Astrocyte of the hippocampus (primary cell): ENCODE measurements around the gene PPIF.
A peak's percentile ranks its signal among the peaks of the same experiment; 100 is the strongest.

Experiments used
- DNase-seq: peaks from one replicate; pipeline ENCODE4 v3.0.0; 2011; ENCODE audit warnings: low read depth, low spot score

PPIF gene

DNA sequence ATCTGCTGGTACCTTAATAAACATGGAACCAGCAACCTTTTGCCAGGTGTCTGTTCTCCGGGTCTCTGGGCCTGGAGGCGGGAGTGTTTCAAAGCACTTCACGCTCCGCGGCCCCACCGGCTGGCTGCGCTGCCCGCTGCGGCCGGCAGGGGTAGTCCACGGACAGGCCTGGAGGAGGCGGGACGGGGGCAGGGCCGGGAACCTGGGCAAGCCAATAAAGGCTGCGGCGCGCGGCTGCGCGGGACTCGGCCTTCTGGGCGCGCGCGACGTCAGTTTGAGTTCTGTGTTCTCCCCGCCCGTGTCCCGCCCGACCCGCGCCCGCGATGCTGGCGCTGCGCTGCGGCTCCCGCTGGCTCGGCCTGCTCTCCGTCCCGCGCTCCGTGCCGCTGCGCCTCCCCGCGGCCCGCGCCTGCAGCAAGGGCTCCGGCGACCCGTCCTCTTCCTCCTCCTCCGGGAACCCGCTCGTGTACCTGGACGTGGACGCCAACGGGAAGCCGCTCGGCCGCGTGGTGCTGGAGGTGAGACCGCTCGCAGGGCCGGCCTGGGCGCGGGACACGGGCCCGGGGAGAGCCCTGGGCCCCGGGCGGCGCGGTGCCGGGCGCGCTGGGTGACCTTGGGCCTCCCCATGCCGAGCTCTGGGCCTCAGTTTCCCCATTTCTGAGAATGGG, at the start of gene PPIF:
TSS of gene PPIF (plus strand) at position 244 of the 668 bp plus-strand sequence. CDS start at position 324, 80 bp downstream.
- DNase-seq = peak; percentile 98

DNA sequence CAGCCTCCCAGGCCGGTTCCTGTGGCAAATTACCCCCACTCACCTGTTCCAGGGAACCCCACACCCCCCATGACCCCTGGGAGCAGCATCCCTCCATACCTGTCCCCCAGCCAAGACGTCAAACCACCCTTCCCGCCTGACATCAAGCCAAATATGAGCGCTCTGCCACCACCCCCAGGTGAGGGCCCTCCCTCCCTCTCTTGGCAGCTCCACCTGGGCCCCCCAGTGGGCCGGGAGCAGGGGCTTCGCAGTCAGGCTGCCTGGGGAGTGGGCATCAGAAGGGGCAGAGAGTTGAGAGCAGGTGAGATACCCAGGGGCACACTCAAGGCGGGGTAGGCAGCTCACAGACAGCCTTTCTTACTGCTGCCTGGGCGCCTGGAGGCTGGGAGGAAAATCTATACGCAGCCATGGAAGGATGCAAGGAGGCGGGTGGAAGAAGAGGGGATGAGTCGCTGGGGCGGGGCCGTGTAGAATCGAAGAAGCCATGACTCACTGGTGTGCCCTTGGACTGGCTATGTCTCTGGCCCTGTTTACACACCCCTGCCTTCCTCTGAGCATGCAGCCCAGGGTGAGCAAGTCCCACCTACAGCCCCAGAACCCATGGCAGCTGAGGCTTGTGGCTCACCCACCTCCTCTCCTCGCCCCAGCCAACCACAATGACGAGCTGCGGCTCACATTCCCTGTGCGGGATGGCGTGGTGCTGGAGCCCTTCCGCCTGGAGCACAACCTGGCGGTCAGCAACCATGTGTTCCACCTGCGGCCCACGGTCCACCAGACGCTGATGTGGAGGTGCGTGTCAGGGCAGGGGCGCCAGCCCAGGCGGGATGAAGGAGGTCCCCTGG, 48.6 kb upstream of the PPIF start:
- DNase-seq = peak; percentile 94

DNA sequence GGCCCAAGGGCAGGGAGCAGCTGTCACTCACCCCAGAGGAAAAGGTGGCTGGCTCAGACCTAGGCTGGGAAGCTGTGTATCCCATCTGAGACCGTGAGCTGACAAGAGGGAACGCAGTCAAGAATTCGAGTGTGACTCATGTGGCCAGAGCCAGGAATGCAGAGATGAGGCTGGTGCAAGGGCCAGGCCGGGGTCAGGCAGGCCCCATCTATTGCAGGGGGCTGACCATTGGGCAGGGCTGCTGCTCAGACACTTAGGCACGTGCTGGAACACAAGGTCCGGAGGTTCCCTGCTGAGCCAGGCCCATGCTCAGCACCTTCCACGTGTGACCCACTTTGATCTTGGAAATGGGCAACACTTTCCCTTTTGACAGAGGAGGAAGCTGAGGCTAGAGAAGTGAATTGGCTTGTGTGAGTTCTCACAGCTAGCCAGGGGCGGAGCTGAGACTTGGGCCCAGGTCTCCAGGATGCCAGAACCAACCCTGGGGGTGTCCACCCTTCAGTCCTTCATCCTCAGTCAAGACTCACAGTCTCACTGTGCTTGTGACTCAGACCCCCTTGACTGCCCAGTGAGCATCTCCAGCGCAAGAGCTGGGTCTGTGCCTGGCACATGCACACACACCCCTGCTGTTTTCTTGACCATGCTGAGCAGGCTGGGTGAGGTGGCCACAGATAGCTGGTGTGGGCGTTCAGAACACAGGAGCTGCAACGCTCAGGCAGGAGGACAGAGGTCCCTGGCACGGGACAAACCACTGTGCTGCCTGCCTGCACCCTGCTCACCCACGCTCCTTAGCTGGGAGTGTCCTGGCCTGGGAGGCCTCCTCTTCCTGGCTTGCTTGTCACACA, 47.6 kb upstream of the PPIF start:
- DNase-seq = peak; percentile 89

DNA sequence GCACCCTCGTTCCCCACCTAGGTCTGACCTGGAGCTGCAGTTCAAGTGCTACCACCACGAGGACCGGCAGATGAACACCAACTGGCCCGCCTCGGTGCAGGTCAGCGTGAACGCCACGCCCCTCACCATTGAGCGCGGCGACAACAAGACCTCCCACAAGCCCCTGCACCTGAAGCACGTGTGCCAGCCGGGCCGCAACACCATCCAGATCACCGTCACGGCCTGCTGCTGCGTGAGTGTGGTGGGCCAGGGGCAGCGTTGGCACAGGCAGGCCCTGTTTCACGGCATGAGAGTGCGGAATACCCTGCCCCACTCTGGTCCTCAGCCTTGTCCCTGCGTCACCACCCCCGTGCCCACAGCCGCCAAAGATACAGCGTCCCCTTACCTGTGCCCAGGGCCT, 46.6 kb upstream of the PPIF start:
- no peak for DNase-seq

DNA sequence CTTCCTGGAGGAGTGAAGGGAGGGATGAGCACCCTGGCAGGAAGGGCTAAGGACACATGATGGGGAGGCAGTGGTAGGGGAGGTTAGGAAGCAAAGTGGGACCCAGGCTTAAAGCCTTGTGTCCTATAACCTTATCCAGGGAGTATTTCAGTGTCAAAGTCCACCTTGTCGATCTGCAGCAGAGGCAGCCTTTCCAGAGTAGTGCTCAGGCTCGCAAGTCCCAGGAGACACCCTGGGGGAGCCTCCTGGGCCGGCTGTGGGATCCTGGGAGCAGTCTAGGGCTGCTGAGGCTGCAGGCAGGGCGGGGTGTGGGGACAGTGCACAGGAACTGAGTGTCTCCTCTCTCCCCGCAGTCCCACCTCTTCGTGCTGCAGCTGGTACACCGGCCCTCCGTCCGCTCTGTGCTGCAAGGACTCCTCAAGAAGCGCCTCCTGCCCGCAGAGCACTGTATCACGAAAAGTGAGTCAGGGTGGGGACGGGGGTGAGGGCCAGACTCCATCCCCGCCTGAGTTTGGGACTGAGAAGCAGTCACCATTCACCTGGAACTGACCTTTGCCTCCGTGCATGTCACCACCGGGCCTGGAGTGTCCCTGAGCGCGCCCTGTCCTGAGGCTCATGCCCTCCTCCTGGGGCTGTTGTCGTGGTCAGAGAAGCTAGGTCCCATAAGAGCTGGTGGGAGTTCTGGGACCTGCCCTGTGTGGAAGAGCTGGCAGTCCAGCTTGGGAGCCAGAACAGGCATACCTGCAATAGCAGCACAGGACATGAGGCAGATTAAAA, 45.3 kb upstream of the PPIF start:
- DNase-seq = no peak

DNA sequence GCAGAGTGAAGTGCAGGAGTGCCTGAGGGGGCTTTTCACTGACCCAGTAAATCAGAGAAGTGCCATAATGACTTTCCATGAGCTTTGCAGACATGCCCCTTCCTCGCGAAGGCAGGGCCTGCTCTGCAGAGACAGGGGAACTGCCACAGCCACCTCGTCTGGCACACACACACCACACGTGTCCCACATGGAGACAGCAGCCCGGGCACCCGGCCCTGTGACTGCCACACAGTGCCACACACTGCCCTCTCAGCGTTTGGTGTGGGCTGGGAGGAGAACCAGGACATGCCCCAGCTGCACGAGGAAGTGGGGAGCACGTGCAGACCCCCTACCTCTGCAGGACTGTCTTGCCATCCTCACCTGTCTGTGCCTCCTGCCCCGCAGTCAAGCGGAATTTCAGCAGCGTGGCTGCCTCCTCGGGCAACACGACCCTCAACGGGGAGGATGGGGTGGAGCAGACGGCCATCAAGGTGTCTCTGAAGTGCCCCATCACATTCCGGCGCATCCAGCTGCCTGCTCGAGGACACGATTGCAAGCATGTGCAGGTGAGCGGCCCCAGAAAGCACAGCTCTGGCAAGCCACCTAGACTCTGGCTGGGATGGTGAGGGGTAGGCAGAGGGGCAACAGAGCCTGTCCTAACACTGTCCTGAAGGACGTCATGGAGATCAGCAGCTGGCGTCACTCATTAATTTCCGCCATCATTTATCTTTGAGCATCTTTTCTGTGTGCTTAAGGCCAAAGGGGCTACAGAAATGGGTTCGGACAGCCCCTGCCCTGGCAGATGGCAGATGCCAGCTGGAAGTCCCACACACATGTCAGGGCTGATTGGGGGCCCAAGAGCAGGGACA, 43.4 kb upstream of the PPIF start:
- no peak for DNase-seq

DNA sequence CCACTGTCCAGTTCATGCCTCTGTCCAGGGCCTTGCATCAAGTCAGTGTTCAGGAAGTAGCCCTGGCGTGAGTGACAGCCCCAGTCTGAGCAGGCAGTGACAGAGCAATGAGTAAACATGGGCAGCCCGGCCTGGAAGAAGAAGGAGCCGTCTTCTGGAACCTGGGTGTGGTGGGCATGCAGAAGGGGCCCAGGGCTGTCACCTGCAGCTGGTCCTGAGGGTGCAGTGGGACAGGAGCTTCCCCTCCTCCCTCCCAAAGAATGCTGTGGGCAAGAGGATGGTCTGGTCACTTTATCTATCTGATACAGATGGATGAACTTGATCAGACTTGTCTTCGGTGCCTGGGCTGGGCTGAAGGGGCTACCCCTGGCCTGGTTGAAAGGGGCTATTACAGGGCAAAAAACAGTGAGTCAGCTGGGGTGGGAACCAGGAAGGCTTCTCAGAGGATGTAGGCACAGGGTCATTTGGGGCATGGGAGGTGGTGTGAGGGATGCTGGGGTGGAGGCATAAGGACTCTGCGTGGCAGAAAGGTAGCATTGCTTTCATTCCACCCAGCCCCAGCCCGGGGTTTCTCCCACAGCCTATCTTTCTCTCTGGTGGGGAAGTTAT, 42.7 kb upstream of the PPIF start:
- no peak for DNase-seq

DNA sequence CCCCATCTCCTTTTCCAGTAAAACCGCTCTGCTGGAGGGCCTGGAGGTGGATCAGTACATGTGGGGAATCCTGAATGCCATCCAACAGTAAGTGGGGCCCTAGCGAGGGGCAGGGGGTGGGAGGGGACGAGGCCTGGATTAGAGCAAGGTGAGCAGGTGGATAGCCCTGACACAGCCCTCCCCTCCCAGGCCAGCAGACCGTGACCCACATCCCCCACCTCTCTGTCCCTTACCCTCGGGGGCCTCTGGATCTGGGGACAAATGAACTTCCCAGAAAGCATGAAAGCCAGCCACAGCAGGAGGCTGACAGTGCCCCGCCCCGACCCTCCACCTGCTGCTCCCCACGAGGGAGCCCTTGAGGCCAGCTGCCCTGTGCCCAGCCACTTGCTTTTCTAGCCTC, 41.8 kb upstream of the PPIF start:
- DNase-seq = no peak

DNA sequence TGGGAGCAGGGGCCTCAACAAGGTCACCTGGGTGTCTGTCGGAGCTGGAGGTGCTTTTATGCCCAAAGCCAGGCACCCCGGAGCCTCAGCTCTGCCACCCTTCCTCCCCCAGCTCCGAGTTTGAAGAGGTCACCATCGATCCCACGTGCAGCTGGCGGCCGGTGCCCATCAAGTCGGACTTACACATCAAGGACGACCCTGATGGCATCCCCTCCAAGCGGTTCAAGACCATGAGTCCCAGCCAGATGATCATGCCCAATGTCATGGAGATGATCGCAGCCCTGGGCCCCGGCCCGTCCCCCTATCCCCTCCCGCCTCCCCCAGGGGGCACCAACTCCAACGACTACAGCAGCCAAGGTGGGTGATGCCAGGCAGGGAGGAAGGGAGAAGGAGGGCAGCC, 41.3 kb upstream of the PPIF start:
- DNase-seq = no peak

DNA sequence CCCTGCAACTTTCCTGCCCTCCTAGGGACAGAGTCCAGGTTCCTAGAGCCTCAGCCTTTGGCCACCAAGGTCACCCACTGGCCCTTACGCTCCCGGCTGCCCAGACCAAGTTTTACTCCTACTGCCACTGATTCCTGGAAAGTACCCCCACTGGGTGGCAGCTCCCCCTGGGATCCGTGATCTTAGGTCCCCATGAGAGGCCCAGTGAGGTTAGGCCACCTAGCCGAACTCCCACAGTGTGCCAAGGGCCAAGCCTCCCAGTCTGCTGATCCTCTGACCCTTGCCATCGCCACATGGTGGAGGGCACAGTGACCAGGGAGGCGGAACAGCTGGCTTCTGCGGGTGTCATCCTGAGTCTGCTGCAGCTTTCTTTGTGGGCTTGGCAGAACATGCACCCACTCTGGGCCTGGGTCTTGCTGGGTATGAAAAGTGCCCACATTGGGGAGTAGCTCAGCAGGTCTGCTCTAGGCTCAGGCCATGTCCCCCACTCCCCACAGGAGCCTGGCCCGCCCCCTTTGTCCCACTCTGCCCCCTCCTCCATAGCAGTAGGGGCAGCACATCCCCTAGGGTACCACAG, 40.5 kb upstream of the PPIF start:
- DNase-seq = no peak

DNA sequence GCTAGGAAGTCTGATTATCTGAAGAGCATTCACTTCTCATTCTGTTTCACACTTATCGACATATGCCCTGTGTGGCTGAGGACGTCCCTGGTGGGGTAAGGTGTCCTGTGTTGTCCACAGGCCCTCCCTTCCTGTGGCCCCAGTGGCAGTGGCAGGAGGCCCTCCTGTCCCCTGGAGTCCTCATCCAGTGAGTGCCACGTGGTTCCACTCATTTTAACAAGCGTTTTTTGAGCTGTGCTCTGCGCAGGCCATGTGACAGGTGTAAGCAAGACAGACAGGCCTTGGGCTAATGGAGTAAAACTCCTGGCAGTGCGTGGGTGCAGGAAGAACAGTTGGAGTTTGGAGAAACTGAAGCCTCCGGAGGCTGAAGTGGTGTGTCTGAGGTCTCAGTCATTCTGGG, 39.3 kb upstream of the PPIF start:
- DNase-seq = no peak

DNA sequence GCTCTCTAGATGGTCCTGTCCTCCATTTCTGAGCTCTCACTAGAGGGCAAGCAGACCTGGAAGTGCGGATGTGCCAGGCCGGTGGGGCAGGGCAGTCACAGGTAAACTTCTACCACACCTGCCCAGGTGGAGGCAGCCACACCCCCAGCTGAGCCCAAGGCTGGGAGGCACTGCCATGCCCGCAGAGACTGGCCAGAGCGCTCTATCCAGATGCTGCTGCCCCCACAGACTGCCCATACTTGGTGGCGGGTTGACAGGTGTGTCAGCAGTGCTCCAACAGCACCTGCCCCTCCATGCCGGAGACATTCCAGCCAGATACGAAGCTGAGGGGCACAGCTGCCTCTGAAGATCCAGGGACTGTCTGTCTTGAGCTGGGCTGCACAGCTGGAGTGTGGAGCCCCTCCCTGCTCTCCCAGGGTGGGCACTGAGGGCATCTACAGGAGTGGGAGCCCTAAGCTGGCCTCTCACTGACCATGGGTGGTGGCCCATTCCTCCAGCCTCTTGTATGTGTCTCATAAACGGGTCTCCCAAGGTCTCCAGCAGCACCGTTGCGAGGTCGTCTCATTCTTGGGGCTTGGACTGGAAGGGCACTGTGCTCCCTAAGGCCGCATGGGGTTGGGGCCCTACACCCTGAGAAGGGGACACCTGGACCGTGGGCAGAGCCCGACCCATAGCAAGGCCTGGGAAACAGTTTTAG, 38.2 kb upstream of the PPIF start:
- no peak for DNase-seq

DNA sequence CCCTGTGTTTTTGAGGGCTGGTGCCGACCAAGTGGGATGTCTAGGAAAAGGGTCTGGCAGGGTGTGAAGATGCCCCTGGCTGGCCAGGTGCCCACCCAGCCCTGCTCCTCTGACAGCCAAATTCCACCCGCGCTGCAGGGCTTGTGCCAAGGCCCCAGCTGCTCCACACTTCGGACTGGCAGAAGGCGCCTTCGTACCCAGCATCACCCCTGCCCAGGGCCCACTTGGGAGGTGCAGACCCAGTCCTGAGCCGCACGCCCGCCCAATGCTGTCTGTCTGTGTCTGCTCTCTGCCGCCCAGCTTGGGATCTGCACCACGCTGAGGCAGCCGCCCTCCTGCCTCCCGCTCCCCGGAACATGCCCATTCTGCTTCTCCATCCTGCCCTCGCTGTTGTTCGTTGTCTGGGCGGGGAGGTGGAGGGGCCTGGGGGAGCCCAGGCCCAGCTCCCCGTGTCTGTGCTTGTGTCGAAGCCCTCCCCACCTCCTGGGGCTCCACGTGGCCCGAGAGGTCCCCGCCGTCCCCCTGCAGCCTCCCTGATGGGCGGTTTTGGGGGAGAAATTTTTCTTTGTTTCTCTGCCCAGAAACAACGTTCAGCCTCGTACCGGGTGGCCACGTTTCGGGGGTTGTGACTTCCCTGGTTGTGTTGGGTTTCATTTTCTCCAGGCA, 36.9 kb upstream of the PPIF start:
- DNase-seq = no peak

DNA sequence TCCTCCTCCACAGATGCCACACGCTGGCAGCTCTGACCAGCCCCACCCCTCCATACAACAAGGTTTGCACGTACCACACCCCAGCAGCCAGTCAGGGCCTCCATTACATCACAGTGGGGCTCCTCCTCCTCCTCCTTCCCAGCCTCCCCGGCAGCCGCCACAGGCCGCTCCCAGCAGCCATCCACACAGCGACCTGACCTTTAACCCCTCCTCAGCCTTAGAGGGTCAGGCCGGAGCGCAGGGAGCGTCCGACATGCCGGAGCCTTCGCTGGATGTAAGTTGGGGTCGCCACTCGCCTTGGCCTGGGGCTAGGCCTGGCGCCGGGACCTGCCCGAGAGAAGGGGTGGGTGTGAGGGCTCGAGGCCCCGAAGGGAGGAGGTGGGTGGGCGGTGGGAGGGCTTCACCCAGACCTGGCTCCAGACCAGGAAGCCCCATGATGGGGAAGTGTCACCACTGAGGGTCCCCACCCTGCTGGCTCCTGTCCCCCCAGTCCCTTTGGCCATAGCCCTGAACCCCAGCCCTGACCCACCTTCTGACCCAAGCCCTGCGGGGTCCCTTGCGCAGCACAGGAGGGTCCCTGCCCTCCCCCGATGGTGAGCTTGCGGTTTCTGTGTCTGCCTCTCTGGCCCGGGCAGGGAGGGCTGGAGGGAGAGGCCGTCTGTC, 36.2 kb upstream of the PPIF start:
- DNase-seq = no peak

DNA sequence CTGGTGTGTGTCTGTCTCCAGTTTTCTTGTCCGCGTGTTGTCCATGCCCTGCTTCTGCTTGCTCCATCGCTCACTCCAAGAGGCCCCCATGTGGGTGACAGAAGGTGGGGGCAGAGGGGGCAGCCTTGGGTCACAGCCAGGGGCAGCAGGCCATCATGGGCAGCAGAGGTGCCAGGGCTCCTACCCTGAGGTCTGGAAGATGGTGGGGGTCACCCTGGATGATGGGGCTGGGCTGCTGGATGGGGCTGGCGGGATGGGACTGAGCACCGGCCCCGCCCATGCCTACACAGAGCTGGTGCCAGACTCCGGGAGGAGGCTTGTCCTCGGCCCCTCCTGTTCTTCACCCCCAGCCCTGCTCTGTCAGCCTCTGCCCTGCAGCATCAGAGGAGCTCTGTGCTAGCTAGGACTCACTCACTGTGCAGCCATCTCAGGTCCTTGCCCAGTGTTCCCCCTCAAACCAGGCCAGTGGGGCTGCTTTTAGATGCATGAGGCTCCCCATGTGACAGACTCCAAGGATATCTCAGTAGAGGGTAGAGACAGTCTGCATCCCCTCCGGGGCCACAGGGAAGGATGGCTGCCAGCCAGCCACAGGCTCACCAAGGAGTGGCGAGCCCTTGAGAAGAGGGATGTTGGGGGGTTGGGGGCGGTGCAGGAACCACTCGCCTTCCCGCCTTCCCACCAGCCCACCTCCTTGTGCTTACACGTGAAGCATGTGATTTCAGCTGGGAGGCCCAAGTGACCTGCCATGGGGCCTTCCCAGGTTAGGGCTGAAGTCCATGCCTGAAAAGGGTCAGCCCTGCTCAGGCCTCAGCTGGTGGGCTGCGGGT, 35.5 kb upstream of the PPIF start:
- DNase-seq = no peak

DNA sequence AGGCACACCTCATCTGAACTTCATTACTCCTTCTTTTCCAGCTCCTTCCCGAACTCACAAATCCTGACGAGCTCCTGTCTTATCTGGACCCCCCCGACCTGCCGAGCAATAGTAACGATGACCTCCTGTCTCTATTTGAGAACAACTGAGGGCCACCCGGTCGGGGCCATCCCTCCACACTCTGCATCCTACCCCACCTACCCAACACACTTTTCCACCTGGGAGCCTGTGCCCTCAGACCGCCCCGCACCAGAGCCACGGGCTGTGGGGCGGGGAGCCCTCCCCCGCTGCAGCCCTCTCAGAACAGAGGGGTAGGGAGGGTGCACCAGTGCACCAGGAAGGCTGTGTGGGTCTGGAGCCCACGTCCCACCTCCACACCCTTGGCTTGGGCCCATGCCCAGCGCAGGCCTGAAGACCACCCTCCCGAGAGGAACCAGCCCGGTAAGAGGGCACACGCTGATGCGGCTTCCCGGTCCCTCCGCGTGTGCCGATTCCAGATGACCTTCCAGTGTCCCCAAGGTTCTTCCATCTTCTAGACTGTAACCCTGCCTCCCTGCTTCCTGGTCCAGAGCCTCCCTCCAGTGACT, 34.6 kb upstream of the PPIF start:
- DNase-seq = no peak

DNA sequence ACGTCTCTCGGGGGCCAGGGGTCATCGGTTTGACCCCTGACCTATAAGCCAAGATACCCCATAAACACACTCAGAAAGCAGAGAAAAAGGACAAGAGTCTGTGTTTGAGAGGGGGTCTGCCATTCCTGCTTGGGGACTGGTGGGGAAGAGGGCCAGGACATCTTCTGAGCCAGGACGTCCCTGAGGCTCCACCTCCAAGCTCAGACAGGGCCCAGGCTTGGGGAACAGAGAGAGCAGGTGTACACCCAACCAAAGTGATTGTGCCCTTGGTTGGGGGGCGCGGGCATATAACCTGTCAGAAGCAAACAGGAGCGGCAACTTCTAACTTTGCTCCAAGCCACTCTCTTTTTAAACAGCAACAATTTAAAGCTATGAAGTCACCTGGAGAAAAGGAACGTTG, 33.9 kb upstream of the PPIF start:
- DNase-seq = no peak
